IPS-18a (cell line): ENCODE measurements around the gene TTC23.

ENCODE experiments used
- H3K27ac ChIP-seq: one replicate; pipeline ENCODE4 v1.5.1; 2013; ENCODE audit warnings: low read length
- H3K27me3 ChIP-seq: one replicate; pipeline ENCODE4 v1.6.1; 2013; ENCODE audit warnings: mild to moderate bottlenecking, low read length; ENCODE audit not compliant: control insufficient read depth, insufficient read depth
- H3K36me3 ChIP-seq: one replicate; pipeline ENCODE4 v1.6.1; 2013; ENCODE audit warnings: low read depth, low read length; ENCODE audit not compliant: control insufficient read depth
- H3K4me1 ChIP-seq: one replicate; pipeline ENCODE4 v1.6.1; 2013; ENCODE audit warnings: low read depth, low read length; ENCODE audit not compliant: control insufficient read depth
- H3K4me3 ChIP-seq: one replicate; pipeline ENCODE4 v1.5.1; 2013; ENCODE audit warnings: low read length
- H3K9ac ChIP-seq: one replicate; pipeline ENCODE4 v1.6.1; 2013; ENCODE audit warnings: mild to moderate bottlenecking, low read length, moderate library complexity
- H3K9me3 ChIP-seq: one replicate; pipeline ENCODE4 v1.6.1; 2013; ENCODE audit warnings: low read depth, low read length; ENCODE audit not compliant: control insufficient read depth

Gene TTC23

GRCh38 chr15:99249270-99249841, at the start of gene TTC23:
Gene TTC23, minus strand, starts transcription at chr15:99249581. Its CDS starts 20,869 bp downstream, at chr15:99228712.
- peak within 1 kb of the TSS; percentile 87 for H3K9ac ChIP-seq
- H3K4me1 ChIP-seq = no peaks in the 10 kb centered on the region
- H3K36me3 ChIP-seq = no peaks in the 10 kb centered on the region
- peaks cover 10% of the 10 kb centered on the region for H3K27me3 ChIP-seq
- peak within 1 kb of the TSS; percentile 8 for H3K27ac ChIP-seq
- H3K9me3 ChIP-seq = no peaks in the 10 kb centered on the region
- H3K4me3 ChIP-seq = peak within 1 kb of the TSS; percentile 95

GRCh38 chr15:99296386-99296785, 47.0 kb upstream of the TTC23 start:
- H3K27ac ChIP-seq = no peak overlapping the region
- H3K4me3 ChIP-seq = no peak overlapping the region
- H3K9me3 ChIP-seq = no peaks in the 10 kb centered on the region
- no peaks in the 10 kb centered on the region for H3K27me3 ChIP-seq
- H3K9ac ChIP-seq = no peak overlapping the region
- H3K36me3 ChIP-seq = no peaks in the 10 kb centered on the region
- peaks cover 10% of the 10 kb centered on the region for H3K4me1 ChIP-seq

- Histone ChIP-seq H3K36me3 (no peaks in the 10 kb centered on the region), H3K27me3 (no peaks in the 10 kb centered on the region), H3K4me1 (peaks cover 10% of the 10 kb centered on the region), H3K27ac (no peak overlapping the region), H3K9me3 (no peaks in the 10 kb centered on the region), H3K9ac (no peak overlapping the region), H3K4me3 (no peak overlapping the region)
Observed at GRCh38 chr15:99295840-99296239, 46.5 kb upstream of the TTC23 start.

- peaks cover 10% of the 10 kb centered on the region for H3K4me1 ChIP-seq
- H3K4me3 ChIP-seq = no peak overlapping the region
- no peak overlapping the region for H3K9ac ChIP-seq
- H3K9me3 ChIP-seq = no peaks in the 10 kb centered on the region
- H3K36me3 ChIP-seq = no peaks in the 10 kb centered on the region
- H3K27ac ChIP-seq = no peak overlapping the region
- no peaks in the 10 kb centered on the region for H3K27me3 ChIP-seq
Observed at GRCh38 chr15:99291643-99292042, 42.3 kb upstream of the TTC23 start.

- Histone ChIP-seq H3K4me1 (no peaks in the 10 kb centered on the region), H3K4me3 (no peak overlapping the region), H3K36me3 (no peaks in the 10 kb centered on the region), H3K9me3 (no peaks in the 10 kb centered on the region), H3K9ac (no peak overlapping the region), H3K27me3 (no peaks in the 10 kb centered on the region), H3K27ac (no peak overlapping the region)
Observed at GRCh38 chr15:99283717-99284116, 34.3 kb upstream of the TTC23 start.

GRCh38 chr15:99282586-99282985, 33.2 kb upstream of the TTC23 start:
- no peaks in the 10 kb centered on the region for H3K9me3 ChIP-seq
- no peaks in the 10 kb centered on the region for H3K27me3 ChIP-seq
- no peaks in the 10 kb centered on the region for H3K4me1 ChIP-seq
- H3K36me3 ChIP-seq = no peaks in the 10 kb centered on the region
- no peak overlapping the region for H3K4me3 ChIP-seq
- no peak overlapping the region for H3K27ac ChIP-seq
- H3K9ac ChIP-seq = no peak overlapping the region

- Histone ChIP-seq H3K27me3 (no peaks in the 10 kb centered on the region), H3K36me3 (no peaks in the 10 kb centered on the region), H3K9me3 (no peaks in the 10 kb centered on the region), H3K4me1 (no peaks in the 10 kb centered on the region), H3K4me3 (no peak overlapping the region), H3K27ac (no peak overlapping the region), H3K9ac (no peak overlapping the region)
Observed at GRCh38 chr15:99282121-99282520, 32.7 kb upstream of the TTC23 start.

GRCh38 chr15:99279827-99280226, 30.4 kb upstream of the TTC23 start:
- no peak overlapping the region for H3K27ac ChIP-seq
- H3K9me3 ChIP-seq = no peaks in the 10 kb centered on the region
- H3K27me3 ChIP-seq = no peaks in the 10 kb centered on the region
- no peak overlapping the region for H3K9ac ChIP-seq
- no peak overlapping the region for H3K4me3 ChIP-seq
- H3K36me3 ChIP-seq = no peaks in the 10 kb centered on the region
- peaks cover 6% of the 10 kb centered on the region for H3K4me1 ChIP-seq

GRCh38 chr15:99279290-99279689, 29.9 kb upstream of the TTC23 start:
- Histone ChIP-seq H3K27ac (no peak overlapping the region), H3K9ac (no peak overlapping the region)

GRCh38 chr15:99275525-99276128, 26.2 kb upstream of the TTC23 start:
- no peaks in the 10 kb centered on the region for H3K27me3 ChIP-seq
- peaks cover 6% of the 10 kb centered on the region for H3K4me1 ChIP-seq
- H3K4me3 ChIP-seq = no peak overlapping the region
- no peaks in the 10 kb centered on the region for H3K9me3 ChIP-seq
- no peaks in the 10 kb centered on the region for H3K36me3 ChIP-seq
- no peak overlapping the region for H3K27ac ChIP-seq
- no peak overlapping the region for H3K9ac ChIP-seq

More at GRCh38 chr15:99279290-99279689, 29.9 kb upstream of the TTC23 start:
- Histone ChIP-seq H3K9me3 (no peaks in the 10 kb centered on the region), H3K4me3 (no peak overlapping the region), H3K27me3 (no peaks in the 10 kb centered on the region), H3K36me3 (no peaks in the 10 kb centered on the region), H3K4me1 (peaks cover 6% of the 10 kb centered on the region)

- no peak overlapping the region for H3K27ac ChIP-seq
- peaks cover 6% of the 10 kb centered on the region for H3K4me1 ChIP-seq
- no peaks in the 10 kb centered on the region for H3K9me3 ChIP-seq
- no peaks in the 10 kb centered on the region for H3K27me3 ChIP-seq
- H3K9ac ChIP-seq = no peak overlapping the region
- H3K36me3 ChIP-seq = no peaks in the 10 kb centered on the region
- H3K4me3 ChIP-seq = no peak overlapping the region
Observed at GRCh38 chr15:99275061-99275460, 25.7 kb upstream of the TTC23 start.

- Histone ChIP-seq H3K4me3 (no peak overlapping the region), H3K27ac (no peak overlapping the region), H3K4me1 (peaks cover 6% of the 10 kb centered on the region)
Observed at GRCh38 chr15:99273801-99274200, 24.4 kb upstream of the TTC23 start.

More at GRCh38 chr15:99273801-99274200, 24.4 kb upstream of the TTC23 start:
- Histone ChIP-seq H3K27me3 (no peaks in the 10 kb centered on the region), H3K9ac (no peak overlapping the region), H3K9me3 (no peaks in the 10 kb centered on the region), H3K36me3 (no peaks in the 10 kb centered on the region)
